NCI-H2081 (cell line): Measurements from ENCODE around the gene MMP24OS.
A peak's percentile ranks its signal among the peaks of the same experiment; 100 is the strongest.
"Not testable (repeated sequence)": the region's sequence is repeated elsewhere in the genome, so short reads cannot be mapped to it uniquely, and the experiment has no call there.

ENCODE experiments used
- DNase-seq, 2 experiments: peaks; one replicate each; lab custom pipeline; 2025; lab: John Stamatoyannopoulos, UW

The MMP24OS gene

DNA sequence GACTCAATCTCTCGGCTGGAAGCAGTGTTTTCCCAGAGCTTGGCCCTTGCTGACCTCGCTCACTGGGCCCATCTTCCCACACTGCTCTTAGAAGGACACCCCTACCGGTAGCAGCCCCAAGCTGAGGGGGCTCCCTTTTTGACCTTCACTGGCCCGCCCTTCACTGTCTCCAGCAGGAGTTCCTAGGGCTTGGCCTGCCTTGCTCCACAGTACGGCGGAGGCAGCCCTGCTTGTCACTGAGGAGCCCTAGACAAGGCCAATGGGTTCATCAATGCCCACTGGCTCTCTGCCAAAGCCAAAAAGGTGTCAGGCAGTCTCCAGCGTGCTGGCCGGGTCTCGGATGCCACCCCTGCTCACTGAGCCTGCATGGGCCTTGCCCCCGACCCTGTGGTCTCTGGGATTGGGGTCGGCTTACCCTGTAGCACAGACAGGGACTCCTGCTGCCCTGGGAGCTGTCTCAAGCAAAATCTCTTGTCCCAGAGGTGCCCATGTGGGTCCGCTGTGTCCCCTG, 2.1 kb downstream of the MMP24OS start:
- no peak for DNase-seq

- DNase-seq: peak; percentile 21 to 25
Measured at GRCh38 chr20:35274172-35275092, 3.5 kb downstream of the MMP24OS start.

GRCh38 chr20:35273449-35274171, 4.3 kb downstream of the MMP24OS start:
- peak; percentile 30 to 33 for DNase-seq

DNA sequence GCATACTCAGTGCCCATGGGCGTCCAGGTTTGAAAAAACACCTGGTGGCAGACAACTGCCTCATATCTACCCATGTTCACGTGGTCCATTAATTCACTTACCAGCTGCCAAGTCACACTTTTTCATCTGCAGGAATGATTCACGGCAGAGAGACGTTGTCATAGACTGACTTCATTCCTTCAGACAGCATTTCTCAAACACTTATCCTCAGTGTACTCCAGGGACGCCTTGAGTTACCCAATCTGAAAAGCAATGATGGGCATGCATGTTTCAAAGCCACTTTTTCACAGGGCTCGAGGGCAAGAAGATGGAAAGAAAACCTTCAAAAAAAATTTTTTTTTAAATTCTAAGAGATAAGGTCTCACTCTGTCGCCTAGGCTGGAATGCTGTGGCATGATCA, 6.0 kb downstream of the MMP24OS start:
- no peak for DNase-seq

GRCh38 chr20:35271073-35271882, 6.6 kb downstream of the MMP24OS start:
- DNase-seq: no peak

- no peak for DNase-seq
Measured at GRCh38 chr20:35270021-35270902, 7.7 kb downstream of the MMP24OS start.

DNA sequence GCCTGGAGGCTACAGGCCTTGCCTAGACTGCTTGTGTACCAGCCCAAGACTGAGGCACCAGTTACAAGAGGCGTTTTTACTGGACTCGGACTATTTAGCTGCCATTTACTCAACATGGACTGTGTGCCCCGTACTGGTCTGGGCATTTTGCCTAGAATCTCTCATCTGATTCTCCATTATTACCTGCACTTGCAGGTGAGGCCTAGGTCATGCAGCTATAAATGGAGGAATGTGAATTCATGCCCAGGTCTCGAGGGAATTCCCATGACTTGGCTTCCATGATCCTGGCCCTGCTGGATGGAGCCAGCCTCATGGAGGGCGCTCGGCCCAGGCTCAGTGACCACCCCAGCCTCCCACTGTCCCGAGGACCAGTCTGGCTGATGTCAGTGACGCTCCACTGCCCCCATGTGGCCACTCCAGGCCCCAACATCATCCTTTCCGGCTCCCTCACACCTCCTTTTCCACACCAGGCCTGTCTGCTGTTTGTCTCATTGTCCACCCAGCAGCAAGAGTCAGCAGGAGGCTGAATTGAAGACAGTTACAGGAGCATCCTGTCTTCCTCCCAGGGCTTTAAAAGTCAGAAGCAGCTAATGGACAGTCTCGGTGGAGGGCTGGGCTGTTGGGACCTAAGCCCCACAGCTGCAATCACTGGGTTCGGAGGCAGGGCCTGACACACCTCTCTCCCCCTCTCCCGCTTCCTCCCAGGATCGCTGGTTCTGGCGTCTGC, 8.7 kb downstream of the MMP24OS start:
- DNase-seq: peak; percentile 47 to 48

DNA sequence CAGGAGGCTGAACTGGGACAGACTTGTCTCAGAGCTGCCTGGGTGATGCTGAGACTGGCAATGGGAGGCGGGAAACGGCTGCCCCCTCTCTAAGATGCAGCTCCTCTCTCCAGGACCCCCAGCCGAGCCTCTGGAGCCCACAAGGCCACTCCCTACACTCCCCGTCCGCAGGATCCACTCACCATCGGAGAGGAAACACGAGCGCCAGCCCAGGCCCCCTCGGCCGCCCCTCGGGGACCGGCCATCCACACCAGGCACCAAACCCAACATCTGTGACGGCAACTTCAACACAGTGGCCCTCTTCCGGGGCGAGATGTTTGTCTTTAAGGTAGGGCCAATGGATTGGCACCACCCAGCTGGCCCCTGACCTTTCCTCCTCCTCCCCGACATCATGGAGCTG, 10.8 kb downstream of the MMP24OS start:
- DNase-seq: no peak

GRCh38 chr20:35264755-35265154, 13.2 kb downstream of the MMP24OS start:
- DNase-seq: no peak

GRCh38 chr20:35263532-35264341, 14.2 kb downstream of the MMP24OS start:
- DNase-seq: no peak

GRCh38 chr20:35262731-35263531, 15.0 kb downstream of the MMP24OS start:
- DNase-seq: not testable (repeated sequence)

DNA sequence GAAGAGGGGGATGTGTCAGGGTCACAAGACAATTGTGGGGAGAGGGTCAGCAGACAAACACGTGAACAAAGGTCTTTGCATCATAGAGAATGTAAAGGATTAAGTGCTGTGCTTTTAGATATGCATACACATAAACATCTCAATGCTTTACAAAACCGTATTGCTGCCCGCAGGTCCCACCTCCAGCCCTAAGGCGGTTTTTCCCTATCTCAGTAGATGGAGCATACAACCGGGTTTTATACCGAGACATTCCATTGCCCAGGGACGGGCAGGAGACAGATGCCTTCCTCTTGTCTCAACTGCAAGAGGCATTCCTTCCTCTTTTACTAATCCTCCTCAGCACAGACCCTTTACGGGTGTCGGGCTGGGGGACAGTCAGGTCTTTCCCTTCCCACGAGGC, 15.6 kb downstream of the MMP24OS start:
- not testable (repeated sequence) for DNase-seq

- no peak for DNase-seq
Measured at GRCh38 chr20:35260426-35260825, 17.5 kb downstream of the MMP24OS start.

GRCh38 chr20:35257175-35257909, 20.6 kb downstream of the MMP24OS start:
- DNase-seq: no peak

GRCh38 chr20:35254448-35254999, 23.4 kb downstream of the MMP24OS start:
- DNase-seq: no peak

- no peak for DNase-seq
Measured at GRCh38 chr20:35253010-35253409, 24.9 kb downstream of the MMP24OS start.

DNA sequence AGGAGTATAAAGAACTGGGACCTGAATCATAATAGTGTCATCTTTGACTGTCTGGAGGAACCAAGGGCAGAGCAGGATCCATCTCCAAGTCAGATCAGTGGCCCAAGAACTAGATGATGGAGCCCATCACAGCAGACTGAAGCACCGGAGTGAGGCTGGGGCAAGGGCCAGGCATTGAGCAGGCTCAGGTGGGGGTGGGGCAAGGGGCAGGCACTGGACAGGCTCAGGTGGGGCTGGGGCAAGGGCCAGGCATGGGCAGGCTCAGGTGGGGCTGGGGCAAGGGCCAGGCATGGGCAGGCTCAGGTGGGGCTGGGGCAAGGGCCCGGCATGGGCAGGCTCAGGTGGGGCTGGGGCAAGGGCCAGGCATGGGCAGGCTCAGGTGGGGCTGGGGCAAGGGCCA, 25.3 kb downstream of the MMP24OS start:
- not testable (repeated sequence) for DNase-seq

GRCh38 chr20:35252037-35252461, 25.9 kb downstream of the MMP24OS start:
- no peak for DNase-seq
